Measurements from ENCODE around the gene KLHDC4.
A peak's percentile ranks its signal among the peaks of the same experiment; 100 is the strongest.

KLHDC4 gene

GRCh38 chr16:87677830-87678229 lies 88.0 kb downstream of the KLHDC4 start:
- peaks cover 9% of the 10 kb centered on the region for H3K27me3 Mint-ChIP-seq
- H3K4me3 Mint-ChIP-seq = no peak overlapping the region
- H3K9me3 Mint-ChIP-seq = no peaks in the 10 kb centered on the region
- no peak overlapping the region for H3K27ac Mint-ChIP-seq (ENCODE audit: low read depth)
- DNase-seq (ENCODE audit: low spot score in 2 of 2) = no peak
- H3K4me1 Mint-ChIP-seq = peaks cover 8% of the 10 kb centered on the region
- H3K36me3 Mint-ChIP-seq (ENCODE audit: insufficient read depth) = peaks cover 3% of the 10 kb centered on the region
- no peak for ATAC-seq (replicated peaks; ENCODE audit: extremely low read depth, poor library complexity, severe bottlenecking)

- DNase-seq (ENCODE audit: low spot score in 2 of 2) (no peak), ATAC-seq (replicated peaks; ENCODE audit: extremely low read depth, poor library complexity, severe bottlenecking) (no peak)
- no peak overlapping the region for H3K4me3 Mint-ChIP-seq
- H3K4me1 Mint-ChIP-seq = peaks cover under 1% of the 10 kb centered on the region
- peaks cover 1% of the 10 kb centered on the region for H3K36me3 Mint-ChIP-seq (ENCODE audit: insufficient read depth)
- no peaks in the 10 kb centered on the region for H3K27me3 Mint-ChIP-seq
- no peak overlapping the region for H3K27ac Mint-ChIP-seq (ENCODE audit: low read depth)
- H3K9me3 Mint-ChIP-seq = no peaks in the 10 kb centered on the region
These were observed 90.6 kb downstream of the KLHDC4 start for GRCh38 chr16:87675111-87675719.

- Mint-ChIP-seq H3K4me1 (no peaks in the 10 kb centered on the region), H3K27ac (ENCODE audit: low read depth) (no peak overlapping the region), H3K27me3 (peaks cover 2% of the 10 kb centered on the region), H3K9me3 (no peaks in the 10 kb centered on the region), H3K4me3 (no peak overlapping the region), H3K36me3 (ENCODE audit: insufficient read depth) (peaks cover 1% of the 10 kb centered on the region)
- DNase-seq (ENCODE audit: low spot score in 2 of 2) = no peak
- ATAC-seq (replicated peaks; ENCODE audit: extremely low read depth, poor library complexity, severe bottlenecking) = no peak
These were observed 91.4 kb downstream of the KLHDC4 start for GRCh38 chr16:87674419-87674818.

- H3K27me3 Mint-ChIP-seq = peaks cover 18% of the 10 kb centered on the region
- no peak overlapping the region for H3K27ac Mint-ChIP-seq (ENCODE audit: low read depth)
- peaks cover 4% of the 10 kb centered on the region for H3K36me3 Mint-ChIP-seq (ENCODE audit: insufficient read depth)
- no peak for ATAC-seq (replicated peaks; ENCODE audit: extremely low read depth, poor library complexity, severe bottlenecking)
- DNase-seq (ENCODE audit: low spot score in 2 of 2) = no peak
- H3K4me1 Mint-ChIP-seq = no peaks in the 10 kb centered on the region
- no peaks in the 10 kb centered on the region for H3K9me3 Mint-ChIP-seq
- no peak overlapping the region for H3K4me3 Mint-ChIP-seq
These were observed 94.0 kb downstream of the KLHDC4 start for GRCh38 chr16:87671715-87672270.

GRCh38 chr16:87671221-87671620 lies 94.6 kb downstream of the KLHDC4 start:
- H3K27ac Mint-ChIP-seq (ENCODE audit: low read depth) = no peak overlapping the region
- peaks cover 4% of the 10 kb centered on the region for H3K36me3 Mint-ChIP-seq (ENCODE audit: insufficient read depth)
- no peak for ATAC-seq (replicated peaks; ENCODE audit: extremely low read depth, poor library complexity, severe bottlenecking)
- no peaks in the 10 kb centered on the region for H3K4me1 Mint-ChIP-seq
- peaks cover 18% of the 10 kb centered on the region for H3K27me3 Mint-ChIP-seq
- H3K9me3 Mint-ChIP-seq = no peaks in the 10 kb centered on the region
- DNase-seq (ENCODE audit: low spot score in 2 of 2) = no peak
- no peak overlapping the region for H3K4me3 Mint-ChIP-seq

GRCh38 chr16:87669672-87670071 lies 96.1 kb downstream of the KLHDC4 start:
- Mint-ChIP-seq H3K27me3 (peaks cover 18% of the 10 kb centered on the region), H3K4me1 (no peaks in the 10 kb centered on the region), H3K27ac (ENCODE audit: low read depth) (no peak overlapping the region), H3K4me3 (no peak overlapping the region), H3K36me3 (ENCODE audit: insufficient read depth) (peaks cover 4% of the 10 kb centered on the region), H3K9me3 (no peaks in the 10 kb centered on the region)
- DNase-seq (ENCODE audit: low spot score in 2 of 2) = no peak
- no peak for ATAC-seq (replicated peaks; ENCODE audit: extremely low read depth, poor library complexity, severe bottlenecking)

- no peak for DNase-seq (ENCODE audit: low spot score in 2 of 2)
- no peak for ATAC-seq (replicated peaks; ENCODE audit: extremely low read depth, poor library complexity, severe bottlenecking)
- Mint-ChIP-seq H3K9me3 (no peaks in the 10 kb centered on the region), H3K27me3 (peaks cover 18% of the 10 kb centered on the region), H3K4me1 (no peaks in the 10 kb centered on the region), H3K4me3 (no peak overlapping the region), H3K27ac (ENCODE audit: low read depth) (no peak overlapping the region), H3K36me3 (ENCODE audit: insufficient read depth) (peaks cover 3% of the 10 kb centered on the region)
These were observed 97.8 kb downstream of the KLHDC4 start for GRCh38 chr16:87667946-87668345.

- ATAC-seq (replicated peaks; ENCODE audit: extremely low read depth, poor library complexity, severe bottlenecking) = no peak
- H3K9me3 Mint-ChIP-seq = no peaks in the 10 kb centered on the region
- H3K36me3 Mint-ChIP-seq (ENCODE audit: insufficient read depth) = peaks cover 3% of the 10 kb centered on the region
- peaks cover 18% of the 10 kb centered on the region for H3K27me3 Mint-ChIP-seq
- DNase-seq (ENCODE audit: low spot score in 2 of 2) = no peak
- H3K4me3 Mint-ChIP-seq = no peak overlapping the region
- no peak overlapping the region for H3K27ac Mint-ChIP-seq (ENCODE audit: low read depth)
- H3K4me1 Mint-ChIP-seq = no peaks in the 10 kb centered on the region
These were observed 98.3 kb downstream of the KLHDC4 start for GRCh38 chr16:87667443-87667842.

GRCh38 chr16:87666919-87667318 lies 98.9 kb downstream of the KLHDC4 start:
- Mint-ChIP-seq H3K4me1 (no peaks in the 10 kb centered on the region), H3K36me3 (ENCODE audit: insufficient read depth) (peaks cover 3% of the 10 kb centered on the region)
- ATAC-seq (replicated peaks; ENCODE audit: extremely low read depth, poor library complexity, severe bottlenecking) = no peak

GRCh38 chr16:87665193-87665592 lies 100.6 kb downstream of the KLHDC4 start:
- DNase-seq (ENCODE audit: low spot score in 2 of 2) = no peak
- peaks cover 3% of the 10 kb centered on the region for H3K36me3 Mint-ChIP-seq (ENCODE audit: insufficient read depth)
- no peaks in the 10 kb centered on the region for H3K9me3 Mint-ChIP-seq
- no peak overlapping the region for H3K27ac Mint-ChIP-seq (ENCODE audit: low read depth)
- no peak overlapping the region for H3K4me3 Mint-ChIP-seq
- peaks cover 32% of the 10 kb centered on the region for H3K27me3 Mint-ChIP-seq
- no peak for ATAC-seq (replicated peaks; ENCODE audit: extremely low read depth, poor library complexity, severe bottlenecking)
- no peaks in the 10 kb centered on the region for H3K4me1 Mint-ChIP-seq

More at GRCh38 chr16:87666919-87667318, 98.9 kb downstream of the KLHDC4 start:
- no peak overlapping the region for H3K4me3 Mint-ChIP-seq
- H3K27me3 Mint-ChIP-seq = peaks cover 18% of the 10 kb centered on the region
- H3K9me3 Mint-ChIP-seq = no peaks in the 10 kb centered on the region
- no peak overlapping the region for H3K27ac Mint-ChIP-seq (ENCODE audit: low read depth)
- no peak for DNase-seq (ENCODE audit: low spot score in 2 of 2)

GRCh38 chr16:87664792-87665191 lies 101.0 kb downstream of the KLHDC4 start:
- Mint-ChIP-seq H3K9me3 (no peaks in the 10 kb centered on the region), H3K36me3 (ENCODE audit: insufficient read depth) (peaks cover 3% of the 10 kb centered on the region), H3K27ac (ENCODE audit: low read depth) (no peak overlapping the region), H3K27me3 (peaks cover 33% of the 10 kb centered on the region), H3K4me3 (no peak overlapping the region), H3K4me1 (no peaks in the 10 kb centered on the region)
- ATAC-seq (replicated peaks; ENCODE audit: extremely low read depth, poor library complexity, severe bottlenecking) (no peak), DNase-seq (ENCODE audit: low spot score in 2 of 2) (no peak)

GRCh38 chr16:87662254-87663204 lies 103.3 kb downstream of the KLHDC4 start:
- H3K27ac Mint-ChIP-seq (ENCODE audit: low read depth) = no peak overlapping the region
- no peaks in the 10 kb centered on the region for H3K36me3 Mint-ChIP-seq (ENCODE audit: insufficient read depth)
- H3K27me3 Mint-ChIP-seq = peaks cover 15% of the 10 kb centered on the region
- H3K9me3 Mint-ChIP-seq = no peaks in the 10 kb centered on the region
- ATAC-seq (replicated peaks; ENCODE audit: extremely low read depth, poor library complexity, severe bottlenecking) (no peak), DNase-seq (ENCODE audit: low spot score in 2 of 2) (no peak)
- no peaks in the 10 kb centered on the region for H3K4me1 Mint-ChIP-seq
- H3K4me3 Mint-ChIP-seq = no peak overlapping the region

GRCh38 chr16:87661561-87661960 lies 104.2 kb downstream of the KLHDC4 start:
- peaks cover 15% of the 10 kb centered on the region for H3K27me3 Mint-ChIP-seq
- no peak overlapping the region for H3K4me3 Mint-ChIP-seq
- peak in 1 of 2 donors; percentile 18 for DNase-seq (ENCODE audit: low spot score in 2 of 2)
- no peaks in the 10 kb centered on the region for H3K36me3 Mint-ChIP-seq (ENCODE audit: insufficient read depth)
- no peak overlapping the region for H3K27ac Mint-ChIP-seq (ENCODE audit: low read depth)
- H3K9me3 Mint-ChIP-seq = no peaks in the 10 kb centered on the region
- peak; percentile 56 for ATAC-seq (replicated peaks; ENCODE audit: extremely low read depth, poor library complexity, severe bottlenecking)
- H3K4me1 Mint-ChIP-seq = no peaks in the 10 kb centered on the region

Measured in central memory CD8-positive, alpha-beta T cell (primary cell).